Astrocyte of the spinal cord (primary cell): ENCODE measurements around the gene MTRR.
A peak's percentile ranks its signal among the peaks of the same experiment; 100 is the strongest.
"Not testable (repeated sequence)": the region's sequence is repeated elsewhere in the genome, so short reads cannot be mapped to it uniquely, and the experiment has no call there.

Experiments
- DNase-seq: peaks from one replicate; pipeline ENCODE4 v3.0.0; 2011; ENCODE audit warnings: low read depth, low spot score
- H3K4me3 ChIP-seq: 2 replicates; pipeline ENCODE4 v1.5.1; 2011; ENCODE audit warnings: low read depth, mild to moderate bottlenecking, low read length, moderate library complexity
- CTCF ChIP-seq: IDR thresholded peaks from 2 replicates; pipeline ENCODE4 v1.5.1; 2012; ENCODE audit warnings: low read depth, mild to moderate bottlenecking, low read length, inconsistent platforms
- in situ Hi-C: cut with HindIII; loops from 2 replicates; pipeline ENCODE4 v1.10.0; 2017; ENCODE audit warnings: low sequenced_read_pairs

The MTRR gene

GRCh38 chr5:7910738-7911428 lies 41.9 kb downstream of the MTRR start:
- no peak overlapping the region for H3K4me3 ChIP-seq
- DNase-seq: no peak
- in situ Hi-C loops: no loop called here
- no peak for TF ChIP-seq CTCF

GRCh38 chr5:7911429-7911771 lies 42.5 kb downstream of the MTRR start:
- in situ Hi-C loops, H3K4me3 ChIP-seq, DNase-seq: not testable (repeated sequence)

- DNase-seq: peak; percentile 24
- in situ Hi-C loops: no loop called here
- no peak for TF ChIP-seq CTCF
- H3K4me3 ChIP-seq: no peak overlapping the region
Observed at GRCh38 chr5:7916171-7916804, 47.3 kb downstream of the MTRR start.

- in situ Hi-C loops: no loop called here
- no peak for DNase-seq
- no peak overlapping the region for H3K4me3 ChIP-seq
Observed at GRCh38 chr5:7917130-7918123, 48.5 kb downstream of the MTRR start.

GRCh38 chr5:7925961-7926695 lies 57.2 kb downstream of the MTRR start:
- DNase-seq: peak; percentile 96
- in situ Hi-C loops: no loop called here
- no peak for TF ChIP-seq CTCF
- H3K4me3 ChIP-seq: no peak overlapping the region

More at GRCh38 chr5:7917130-7918123, 48.5 kb downstream of the MTRR start:
- TF ChIP-seq CTCF: no peak

- no peak for TF ChIP-seq CTCF
- no peak overlapping the region for H3K4me3 ChIP-seq
- no peak for DNase-seq
- in situ Hi-C loops: no loop called here
Observed at GRCh38 chr5:7926720-7927119, 57.8 kb downstream of the MTRR start.
